Loucy (cell line): ENCODE measurements around the gene TAS1R2.

Source experiments
- H2AFZ ChIP-seq: fragments of 200-600 bp; sonication (generic); 2 replicates; pipeline ENCODE4 v1.6.0; 2016; ENCODE audit warnings: antibody characterized with exemption, mild to moderate bottlenecking, low read length, moderate library complexity
- H3F3A ChIP-seq: fragments of 200-600 bp; 2 replicates; pipeline ENCODE4 v1.6.0; 2016; ENCODE audit warnings: antibody characterized with exemption, low read depth, mild to moderate bottlenecking
- H3K27me3 ChIP-seq: fragments of 200-600 bp; sonication (generic); 2 replicates; pipeline ENCODE4 v1.6.1; 2014; ENCODE audit warnings: low read length, mild to moderate bottlenecking; ENCODE audit not compliant: insufficient read depth, poor library complexity, severe bottlenecking
- H3K36me3 ChIP-seq: fragments of 200-600 bp; sonication (generic); 2 replicates; pipeline ENCODE4 v1.6.1; 2016; ENCODE audit warnings: low read length; ENCODE audit not compliant: insufficient read depth
- H3K4me1 ChIP-seq: fragments of 200-600 bp; sonication (generic); 2 replicates; pipeline ENCODE4 v1.5.1; 2014; ENCODE audit warnings: low read length, mild to moderate bottlenecking; ENCODE audit not compliant: insufficient read depth, poor library complexity, severe bottlenecking
- H3K4me2 ChIP-seq: fragments of 200-600 bp; sonication (generic); 2 replicates; pipeline ENCODE4 v1.6.0; 2014; ENCODE audit warnings: antibody characterized with exemption, low read length, low read depth, mild to moderate bottlenecking; ENCODE audit not compliant: poor library complexity, severe bottlenecking
- H3K4me3 ChIP-seq: fragments of 200-600 bp; sonication (generic); 2 replicates; pipeline ENCODE4 v1.5.1; 2014; ENCODE audit warnings: low read length, mild to moderate bottlenecking, mixed read lengths; ENCODE audit not compliant: poor library complexity, severe bottlenecking
- H3K79me2 ChIP-seq: fragments of 200-600 bp; sonication (generic); 2 replicates; pipeline ENCODE4 v1.6.1; 2014; ENCODE audit warnings: low read length; ENCODE audit not compliant: insufficient read depth
- H3K9ac ChIP-seq: fragments of 200-600 bp; sonication (generic); 2 replicates; pipeline ENCODE4 v1.6.0; 2014; ENCODE audit warnings: mild to moderate bottlenecking, low read depth, low read length, moderate library complexity; ENCODE audit not compliant: poor library complexity, severe bottlenecking
- H3K9me2 ChIP-seq: fragments of 200-600 bp; sonication (generic); replicated peaks from 2 replicates; pipeline ENCODE4 v1.6.1; 2016; ENCODE audit warnings: low read depth, low read length, mixed read lengths
- H3K9me3 ChIP-seq: fragments of 200-600 bp; sonication (generic); 2 replicates; pipeline ENCODE4 v1.6.1; 2014; ENCODE audit warnings: mild to moderate bottlenecking, antibody characterized with exemption, low read length, low read depth; ENCODE audit not compliant: insufficient read depth
- H4K20me1 ChIP-seq: fragments of 200-600 bp; sonication (generic); 2 replicates; pipeline ENCODE4 v1.6.0; 2014; ENCODE audit warnings: antibody characterized with exemption, low read length, mild to moderate bottlenecking; ENCODE audit not compliant: insufficient read depth, poor library complexity, severe bottlenecking
- CTCF ChIP-seq: fragments of 200-600 bp; sonication (generic); conservative IDR thresholded peaks from 2 replicates; pipeline ENCODE4 v1.5.1; 2014; ENCODE audit warnings: mild to moderate bottlenecking, antibody characterized with exemption, low read length
- EZH2phosphoT487 ChIP-seq: fragments of 200-600 bp; IDR thresholded peaks from 2 replicates; pipeline ENCODE4 v1.6.1; 2018; ENCODE audit warnings: antibody characterized with exemption, mild to moderate bottlenecking, moderate library complexity, borderline replicate concordance

The TAS1R2 gene

GRCh38 chr1:18800258-18800657 lies 59.2 kb downstream of the TAS1R2 start:
- H4K20me1 ChIP-seq = no peaks in the 10 kb centered on the region
- H3K9me2 ChIP-seq = no peaks in the 10 kb centered on the region
- TF ChIP-seq EZH2phosphoT487 = no peak
- TF ChIP-seq CTCF = no peak

GRCh38 chr1:18799454-18799853 lies 60.0 kb downstream of the TAS1R2 start:
- Histone ChIP-seq H3K4me2 (no peak overlapping the region), H3K27me3 (no peaks in the 10 kb centered on the region), H3K9me3 (no peaks in the 10 kb centered on the region), H3K9me2 (no peaks in the 10 kb centered on the region), H2AFZ (no peak overlapping the region), H3K79me2 (no peaks in the 10 kb centered on the region), H3K4me3 (no peak overlapping the region), H3K36me3 (no peaks in the 10 kb centered on the region), H3F3A (no peaks in the 10 kb centered on the region), H3K9ac (no peak overlapping the region), H3K4me1 (no peaks in the 10 kb centered on the region), H4K20me1 (no peaks in the 10 kb centered on the region)
- TF ChIP-seq CTCF (no peak), EZH2phosphoT487 (no peak)

More at GRCh38 chr1:18800258-18800657, 59.2 kb downstream of the TAS1R2 start:
- H3K4me3 ChIP-seq = no peak overlapping the region
- H3K79me2 ChIP-seq = no peaks in the 10 kb centered on the region
- H3K4me1 ChIP-seq = no peaks in the 10 kb centered on the region
- H3K4me2 ChIP-seq = no peak overlapping the region
- no peaks in the 10 kb centered on the region for H3K9me3 ChIP-seq
- H2AFZ ChIP-seq = no peak overlapping the region
- H3F3A ChIP-seq = no peaks in the 10 kb centered on the region
- no peaks in the 10 kb centered on the region for H3K36me3 ChIP-seq
- H3K27me3 ChIP-seq = no peaks in the 10 kb centered on the region
- H3K9ac ChIP-seq = no peak overlapping the region

GRCh38 chr1:18798946-18799345 lies 60.5 kb downstream of the TAS1R2 start:
- no peak overlapping the region for H3K4me2 ChIP-seq
- no peaks in the 10 kb centered on the region for H3K4me1 ChIP-seq
- H3F3A ChIP-seq = no peaks in the 10 kb centered on the region
- H3K9me3 ChIP-seq = no peaks in the 10 kb centered on the region
- no peak for TF ChIP-seq CTCF
- no peak for TF ChIP-seq EZH2phosphoT487
- H2AFZ ChIP-seq = no peak overlapping the region
- H3K27me3 ChIP-seq = no peaks in the 10 kb centered on the region
- no peak overlapping the region for H3K4me3 ChIP-seq
- no peaks in the 10 kb centered on the region for H3K36me3 ChIP-seq
- no peaks in the 10 kb centered on the region for H3K79me2 ChIP-seq
- no peaks in the 10 kb centered on the region for H3K9me2 ChIP-seq
- H4K20me1 ChIP-seq = no peaks in the 10 kb centered on the region
- H3K9ac ChIP-seq = no peak overlapping the region
